SU-DHL-6 (cell line): Measurements from ENCODE around the gene YPEL1.

Source experiments
- EZH2phosphoT487 ChIP-seq: fragments of 200-600 bp; sonication (generic), shearing (Covaris generic); conservative IDR thresholded peaks from 2 replicates; pipeline ENCODE4 v1.6.1; 2018; ENCODE audit warnings: mild to moderate bottlenecking, antibody characterized with exemption, low read length, moderate library complexity, mixed read lengths
- TF ChIP-seq, protein P1 (sequence below): fragments of 200-600 bp; sonication (generic); IDR thresholded peaks from one replicate; pipeline ENCODE4 v1.5.1; 2017; ENCODE audit warnings: antibody characterized with exemption, mild to moderate bottlenecking, low read length, moderate library complexity; ENCODE audit not compliant: insufficient read depth, poor library complexity, severe bottlenecking

DNA sequence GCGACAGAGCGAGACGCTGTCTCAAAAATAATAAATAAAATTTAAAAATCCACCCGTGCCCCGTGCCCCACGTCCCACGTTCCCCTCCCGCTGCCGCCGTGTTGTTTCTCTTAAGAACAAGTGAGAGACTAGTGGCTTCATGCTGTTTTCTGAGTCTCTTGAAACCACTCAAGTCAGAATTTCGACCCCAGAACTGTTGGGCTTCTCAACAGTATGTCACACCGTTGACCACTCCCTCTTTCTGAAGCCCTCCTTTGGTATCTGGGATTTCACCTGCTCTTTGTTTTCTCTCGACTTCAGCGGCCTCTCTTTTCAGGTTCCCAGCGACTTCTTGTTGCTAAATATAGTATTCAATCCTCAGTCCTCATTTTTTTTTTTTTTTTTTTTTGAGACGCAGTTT, 68.8 kb downstream of the YPEL1 start:
- TF ChIP-seq, protein P1, sequence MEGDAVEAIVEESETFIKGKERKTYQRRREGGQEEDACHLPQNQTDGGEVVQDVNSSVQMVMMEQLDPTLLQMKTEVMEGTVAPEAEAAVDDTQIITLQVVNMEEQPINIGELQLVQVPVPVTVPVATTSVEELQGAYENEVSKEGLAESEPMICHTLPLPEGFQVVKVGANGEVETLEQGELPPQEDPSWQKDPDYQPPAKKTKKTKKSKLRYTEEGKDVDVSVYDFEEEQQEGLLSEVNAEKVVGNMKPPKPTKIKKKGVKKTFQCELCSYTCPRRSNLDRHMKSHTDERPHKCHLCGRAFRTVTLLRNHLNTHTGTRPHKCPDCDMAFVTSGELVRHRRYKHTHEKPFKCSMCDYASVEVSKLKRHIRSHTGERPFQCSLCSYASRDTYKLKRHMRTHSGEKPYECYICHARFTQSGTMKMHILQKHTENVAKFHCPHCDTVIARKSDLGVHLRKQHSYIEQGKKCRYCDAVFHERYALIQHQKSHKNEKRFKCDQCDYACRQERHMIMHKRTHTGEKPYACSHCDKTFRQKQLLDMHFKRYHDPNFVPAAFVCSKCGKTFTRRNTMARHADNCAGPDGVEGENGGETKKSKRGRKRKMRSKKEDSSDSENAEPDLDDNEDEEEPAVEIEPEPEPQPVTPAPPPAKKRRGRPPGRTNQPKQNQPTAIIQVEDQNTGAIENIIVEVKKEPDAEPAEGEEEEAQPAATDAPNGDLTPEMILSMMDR, result no peak
- TF ChIP-seq EZH2phosphoT487, result no peak
